ENCODE data around the gene ZNF431. TPM values are rescaled to one million over a fixed set of nuclear protein-coding genes. Genes with fewer than 3 reads are reported as not detected.
"Not testable (repeated sequence)": the region's sequence is repeated elsewhere in the genome, so short reads cannot be mapped to it uniquely, and the experiment has no call there.

ZNF431 gene
- total and polyA plus RNA-seq, 2 donors (not counting 1 experiment from before 2014, with no cell fraction given), result 19.8 to 40.7 TPM

GRCh38 chr19:21135433-21135832 lies 6.4 kb upstream of the ZNF431 start:
- Mint-ChIP-seq H3K4me3 (no peak overlapping the region), H3K9me3 (ENCODE audit: insufficient read depth) (peaks cover under 1% of the 10 kb centered on the region), H3K27me3 (peaks cover 15% of the 10 kb centered on the region), H3K4me1 (no peaks in the 10 kb centered on the region), H3K27ac (no peak overlapping the region)
- WGBS (ENCODE audit: insufficient coverage), result 88% methylated on average over 2 of the region's 8 CpGs
- DNase-seq (no peak), ATAC-seq (ENCODE audit: low read depth) (no peak)
- CTCF ChIA-PET, result no interaction called here
- POLR2A ChIA-PET, result no interaction called here
- no peak overlapping the region for H3K9ac ChIP-seq (ENCODE audit: low read length)
- no peak overlapping the region for H3K27ac ChIP-seq (ENCODE audit: low read length in 2 of 2)
- H3K36me3 ChIP-seq (replicated peaks in 1 of 2; ENCODE audit: control extremely low read depth in 1 of 2, control insufficient read depth in 1 of 2, extremely low read depth in 1 of 2, insufficient read depth in 2 of 2, low read length in 1 of 2), result no peaks in the 10 kb centered on the region
- H3K4me2 ChIP-seq (replicated peaks; ENCODE audit: low read depth, low read length, poor library complexity, severe bottlenecking), result no peak overlapping the region
- no peak for TF ChIP-seq EZH2 (IDR thresholded peaks at IDR 0.05; ENCODE audit: borderline replicate concordance, insufficient read depth, low read depth, low read length, poor library complexity, severe bottlenecking)
- no peak for TF ChIP-seq CTCF (IDR thresholded peaks at IDR 0.05)
- H3K4me3 ChIP-seq (ENCODE audit: control extremely low read depth in 1 of 5, extremely low read depth in 1 of 5, insufficient read depth in 1 of 5, low read depth in 2 of 5, low read length in 4 of 5), result no peak overlapping the region
- no peaks in the 10 kb centered on the region for H4K20me1 ChIP-seq (ENCODE audit: control insufficient read depth, insufficient read depth, low read length, poor library complexity, severe bottlenecking)
- intact Hi-C loops (cut with micrococcal nuclease), result no loop called here
- H3K9me3 ChIP-seq (ENCODE audit: control extremely low read depth in 1 of 3, control insufficient read depth in 2 of 3, insufficient read depth in 1 of 3, low read length in 2 of 3), result peaks cover 0 to 3% (median 0%) of the 10 kb centered on the region in 3 donors
- H3K79me2 ChIP-seq (ENCODE audit: control insufficient read depth, insufficient read depth, low read length), result no peaks in the 10 kb centered on the region
- H2AFZ ChIP-seq (ENCODE audit: insufficient read depth, low read depth, low read length, poor library complexity, severe bottlenecking), result no peak overlapping the region
- no peaks in the 10 kb centered on the region for H3K4me1 ChIP-seq (ENCODE audit: control insufficient read depth in 2 of 2, insufficient read depth in 2 of 2, low read length in 2 of 2)
- H3K27me3 ChIP-seq (replicated peaks in 1 of 4; ENCODE audit: control extremely low read depth in 1 of 4, control insufficient read depth in 3 of 4, insufficient read depth in 4 of 4, low read length in 3 of 4), result no peaks in the 10 kb centered on the region

- H3K9ac ChIP-seq (ENCODE audit: low read length), result no peak overlapping the region
- intact Hi-C loops (cut with micrococcal nuclease), result no loop called here
- peaks cover 17% of the 10 kb centered on the region for H3K4me1 Mint-ChIP-seq
- no peak overlapping the region for H3K27ac Mint-ChIP-seq
- H3K4me1 ChIP-seq (ENCODE audit: control insufficient read depth in 2 of 2, insufficient read depth in 2 of 2, low read length in 2 of 2), result peaks cover 6 to 10% of the 10 kb centered on the region in 2 donors
- no peaks in the 10 kb centered on the region for H3K36me3 ChIP-seq (replicated peaks in 1 of 2; ENCODE audit: control extremely low read depth in 1 of 2, control insufficient read depth in 1 of 2, extremely low read depth in 1 of 2, insufficient read depth in 2 of 2, low read length in 1 of 2)
- ATAC-seq (ENCODE audit: low read depth), result no peak
- H3K27ac ChIP-seq (ENCODE audit: low read length in 2 of 2), result no peak overlapping the region
- no peaks in the 10 kb centered on the region for H3K9me3 Mint-ChIP-seq (ENCODE audit: insufficient read depth)
- no peak overlapping the region for H2AFZ ChIP-seq (ENCODE audit: insufficient read depth, low read depth, low read length, poor library complexity, severe bottlenecking)
- ChIA-PET POLR2A (no interaction called here), CTCF (no interaction called here)
- H3K27me3 ChIP-seq (replicated peaks in 1 of 4; ENCODE audit: control extremely low read depth in 1 of 4, control insufficient read depth in 3 of 4, insufficient read depth in 4 of 4, low read length in 3 of 4), result no peaks in the 10 kb centered on the region
- peaks cover 13% of the 10 kb centered on the region for H3K27me3 Mint-ChIP-seq
- H3K79me2 ChIP-seq (ENCODE audit: control insufficient read depth, insufficient read depth, low read length), result peaks cover 13% of the 10 kb centered on the region
- DNase-seq, result no peak
- H4K20me1 ChIP-seq (ENCODE audit: control insufficient read depth, insufficient read depth, low read length, poor library complexity, severe bottlenecking), result no peaks in the 10 kb centered on the region
- H3K4me3 Mint-ChIP-seq, result no peak overlapping the region
- H3K9me3 ChIP-seq (ENCODE audit: control extremely low read depth in 1 of 3, control insufficient read depth in 2 of 3, insufficient read depth in 1 of 3, low read length in 2 of 3), result no peaks in the 10 kb centered on the region
- no peak overlapping the region for H3K4me3 ChIP-seq (ENCODE audit: control extremely low read depth in 1 of 5, extremely low read depth in 1 of 5, insufficient read depth in 1 of 5, low read depth in 2 of 5, low read length in 4 of 5)
- H3K4me2 ChIP-seq (replicated peaks; ENCODE audit: low read depth, low read length, poor library complexity, severe bottlenecking), result no peak overlapping the region
- TF ChIP-seq EZH2 (IDR thresholded peaks at IDR 0.05; ENCODE audit: borderline replicate concordance, insufficient read depth, low read depth, low read length, poor library complexity, severe bottlenecking), result no peak
- TF ChIP-seq CTCF (IDR thresholded peaks at IDR 0.05), result no peak
These were observed 3.7 kb upstream of the ZNF431 start for GRCh38 chr19:21138130-21138529.

DNA sequence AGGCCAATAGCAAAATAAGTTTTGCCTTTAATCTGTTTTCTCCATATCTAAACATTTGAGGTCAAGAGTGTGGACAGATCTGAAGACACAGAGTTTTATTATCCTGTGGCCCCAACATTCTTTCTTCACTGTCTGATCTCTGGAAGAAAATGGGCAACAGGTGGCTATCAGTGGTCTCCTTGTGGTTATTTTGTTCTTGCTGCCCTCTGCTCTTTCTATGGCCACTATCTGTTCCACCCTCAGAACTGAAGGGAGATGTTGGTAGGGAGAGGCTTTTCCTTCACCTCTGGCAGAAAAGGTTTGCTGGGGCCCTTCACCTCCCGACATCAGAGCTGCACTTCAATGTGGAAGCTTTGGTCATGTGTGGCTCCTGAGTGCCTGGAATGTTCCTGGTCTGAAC lies 834 bp upstream of the ZNF431 start:
- Histone ChIP-seq H3K27ac (ENCODE audit: low read length in 2 of 2) (peak overlapping the region in 1 of 2 donors; percentile 43), H3K4me1 (ENCODE audit: control insufficient read depth in 2 of 2, insufficient read depth in 2 of 2, low read length in 2 of 2) (peaks cover 6 to 10% of the 10 kb centered on the region in 2 donors), H3K36me3 (replicated peaks in 1 of 2; ENCODE audit: control extremely low read depth in 1 of 2, control insufficient read depth in 1 of 2, extremely low read depth in 1 of 2, insufficient read depth in 2 of 2, low read length in 1 of 2) (peaks cover 0 to 20% of the 10 kb centered on the region in 2 experiments), H2AFZ (ENCODE audit: insufficient read depth, low read depth, low read length, poor library complexity, severe bottlenecking) (peak overlapping the region; percentile 76), H3K79me2 (ENCODE audit: control insufficient read depth, insufficient read depth, low read length) (peaks cover 35% of the 10 kb centered on the region)
- not testable (repeated sequence) for ATAC-seq (ENCODE audit: low read depth); H3K9me3 ChIP-seq (ENCODE audit: control extremely low read depth in 1 of 3, control insufficient read depth in 2 of 3, insufficient read depth in 1 of 3, low read length in 2 of 3); H3K4me2 ChIP-seq (replicated peaks; ENCODE audit: low read depth, low read length, poor library complexity, severe bottlenecking); H3K27me3 Mint-ChIP-seq; H3K9ac ChIP-seq (ENCODE audit: low read length); H3K4me3 ChIP-seq (ENCODE audit: control extremely low read depth in 1 of 5, extremely low read depth in 1 of 5, insufficient read depth in 1 of 5, low read depth in 2 of 5, low read length in 4 of 5); H3K27ac Mint-ChIP-seq; H3K27me3 ChIP-seq (replicated peaks in 1 of 4; ENCODE audit: control extremely low read depth in 1 of 4, control insufficient read depth in 3 of 4, insufficient read depth in 4 of 4, low read length in 3 of 4); H4K20me1 ChIP-seq (ENCODE audit: control insufficient read depth, insufficient read depth, low read length, poor library complexity, severe bottlenecking); DNase-seq; H3K9me3 Mint-ChIP-seq (ENCODE audit: insufficient read depth)
- ChIA-PET CTCF (interaction anchor here (1.5 kb wide), 1 partner anchor 342 kb away, joined by 3 read pairs; no protein-coding TSS in a partner anchor), POLR2A (interaction anchor here (0.5 to 0.9 kb wide), 3 partner anchors 68 to 717 kb away, joined by 3 to 6 read pairs (median 4); partner anchors contain the start of gene ZNF100)
- intact Hi-C loops (cut with micrococcal nuclease), result loop anchor here (1.0 to 10.0 kb wide), 5 partner anchors 142 to 626 kb away; partner anchors contain the start of genes ZNF100, ZNF66, ZNF708 and ZNF85
- Mint-ChIP-seq H3K4me1 (peaks cover 22% of the 10 kb centered on the region), H3K4me3 (peak overlapping the region; percentile 49)
- no CpG with 5 or more reads among the region's 1 CpG for WGBS (ENCODE audit: insufficient coverage)
